Non-pigmented ciliary epithelial cell (primary cell): ENCODE results near the gene METTL13.
"Not testable (repeated sequence)": the region's sequence is repeated elsewhere in the genome, so short reads cannot be mapped to it uniquely, and the experiment has no call there.

Source experiments
- DNase-seq: peaks from one replicate; pipeline ENCODE4 v3.0.0-alpha.2; 2010; ENCODE audit warnings: low read depth

Gene METTL13

DNA sequence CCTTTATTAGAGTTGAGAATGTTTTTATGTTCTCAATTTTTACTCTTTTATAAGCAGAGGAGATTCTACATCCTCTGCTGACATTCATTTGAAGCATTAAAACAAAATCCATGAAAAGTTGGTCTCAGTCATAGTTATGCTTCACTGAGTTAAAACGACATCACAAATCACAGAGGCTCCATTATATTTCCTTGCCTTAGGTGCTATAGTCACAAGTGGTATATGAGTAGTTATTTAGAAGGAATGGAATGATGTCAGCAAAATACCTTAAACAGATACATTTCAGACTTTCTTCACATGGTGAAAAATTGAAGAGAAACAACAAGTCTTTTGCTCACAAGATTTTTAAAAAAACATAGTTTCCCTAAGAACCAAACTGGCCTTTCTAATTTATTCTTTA lies 11.7 kb upstream of the METTL13 start:
- DNase-seq, result no peak

DNA sequence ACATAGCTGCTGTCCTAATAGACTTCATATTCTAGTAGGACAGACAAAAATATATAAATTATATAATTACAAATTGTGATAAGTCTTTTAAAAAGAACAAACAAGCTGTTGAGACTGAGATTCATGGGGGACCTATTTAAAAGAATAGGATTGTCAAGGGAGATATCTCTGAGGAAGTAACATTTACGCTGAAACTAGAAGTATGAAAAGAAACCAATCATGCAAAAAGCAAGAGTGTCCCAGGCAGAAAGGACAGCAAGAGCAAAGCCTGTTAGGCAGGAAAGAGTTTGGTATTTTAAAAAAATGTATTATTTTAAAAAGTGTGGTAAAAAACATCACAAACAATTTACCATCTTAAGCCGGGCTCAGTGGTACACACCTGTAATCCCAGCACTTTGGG lies 9.1 kb upstream of the METTL13 start:
- DNase-seq, result no peak

DNA sequence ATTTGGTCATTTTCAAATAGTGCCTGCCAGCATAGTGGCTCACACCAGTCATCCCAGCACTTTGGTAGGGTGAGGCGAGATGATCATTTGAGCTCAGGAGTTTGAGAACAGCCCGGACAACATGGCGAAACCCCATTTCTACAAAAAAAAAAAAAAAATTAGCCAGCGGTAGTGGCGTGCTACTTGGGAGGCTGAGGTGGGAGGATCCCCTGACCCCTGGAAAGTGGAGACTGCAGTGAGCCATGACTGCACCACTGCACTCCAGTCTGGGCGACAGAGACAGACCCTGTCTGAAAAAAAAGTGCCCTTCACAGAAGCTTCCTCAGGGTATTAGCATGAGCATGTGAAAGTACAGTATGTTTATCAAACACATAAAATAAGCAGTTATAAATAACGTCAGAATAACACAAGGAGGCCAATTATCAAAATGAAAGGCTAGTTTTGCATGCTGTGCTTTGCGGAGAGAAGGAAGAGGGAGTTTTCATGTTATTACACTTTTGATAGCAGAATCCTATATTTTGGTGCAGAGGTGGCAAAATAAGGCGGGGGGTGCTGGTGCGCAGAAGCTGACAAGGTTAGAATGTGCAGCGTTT lies 781 bp upstream of the METTL13 start:
- no peak for DNase-seq

DNA sequence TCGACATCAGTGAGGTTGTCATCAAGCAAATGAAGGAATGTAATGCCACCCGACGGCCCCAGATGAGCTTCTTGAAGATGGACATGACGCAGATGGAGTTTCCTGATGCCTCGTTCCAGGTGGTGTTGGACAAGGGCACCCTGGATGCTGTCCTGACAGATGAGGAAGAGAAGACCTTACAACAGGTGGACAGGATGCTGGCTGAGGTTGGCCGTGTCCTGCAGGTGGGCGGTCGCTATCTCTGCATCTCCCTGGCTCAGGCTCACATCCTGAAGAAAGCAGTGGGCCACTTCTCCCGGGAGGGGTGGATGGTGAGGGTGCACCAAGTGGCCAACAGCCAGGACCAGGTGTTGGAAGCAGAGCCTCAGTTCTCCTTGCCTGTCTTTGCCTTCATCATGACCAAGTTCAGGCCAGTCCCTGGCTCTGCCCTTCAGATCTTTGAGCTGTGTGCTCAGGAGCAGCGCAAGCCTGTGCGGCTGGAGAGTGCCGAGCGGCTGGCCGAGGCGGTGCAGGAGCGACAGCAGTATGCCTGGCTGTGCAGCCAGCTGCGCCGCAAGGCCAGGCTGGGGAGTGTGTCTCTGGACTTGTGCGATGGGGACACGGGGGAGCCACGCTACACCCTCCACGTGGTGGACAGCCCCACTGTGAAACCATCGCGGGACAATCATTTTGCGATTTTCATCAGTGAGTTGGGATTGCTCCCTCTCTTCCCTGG lies 2.5 kb downstream of the METTL13 start:
- no peak for DNase-seq

DNA sequence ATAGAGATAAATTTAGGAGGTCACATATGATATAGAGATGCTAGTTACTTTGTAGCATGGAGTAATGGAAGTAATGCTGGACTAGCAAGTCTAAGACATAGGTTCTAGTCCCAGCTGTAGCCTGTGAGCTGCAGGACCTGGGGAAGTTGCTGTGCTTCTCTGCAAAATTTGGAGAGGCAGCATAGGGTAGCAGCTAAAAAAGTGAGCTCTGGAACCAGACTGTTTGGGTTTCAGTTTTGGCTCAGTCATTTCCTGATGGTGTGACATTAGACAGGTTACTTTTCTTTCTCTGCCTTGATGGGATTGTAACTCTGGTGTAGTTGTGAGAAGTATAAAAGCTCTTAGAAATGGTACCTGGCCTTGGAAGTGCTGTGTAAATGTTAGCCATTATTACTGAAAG lies 3.3 kb downstream of the METTL13 start:
- no peak for DNase-seq

DNA sequence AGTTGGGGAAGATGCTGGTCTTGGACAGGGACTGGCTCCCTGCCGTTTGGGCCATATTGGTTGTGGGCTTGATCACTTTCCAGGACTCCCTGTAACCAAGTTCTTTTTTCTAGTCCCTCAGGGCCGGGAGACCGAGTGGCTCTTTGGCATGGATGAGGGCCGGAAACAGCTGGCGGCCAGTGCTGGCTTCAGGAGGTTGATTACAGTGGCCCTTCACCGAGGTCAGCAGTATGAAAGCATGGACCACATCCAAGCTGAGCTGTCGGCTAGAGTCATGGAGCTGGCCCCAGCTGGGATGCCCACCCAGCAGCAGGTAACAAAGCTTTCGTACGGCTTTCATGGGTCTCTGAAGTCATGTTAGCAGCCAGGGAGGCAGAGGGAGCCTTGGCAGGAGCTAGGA lies 4.3 kb downstream of the METTL13 start:
- no peak for DNase-seq

DNA sequence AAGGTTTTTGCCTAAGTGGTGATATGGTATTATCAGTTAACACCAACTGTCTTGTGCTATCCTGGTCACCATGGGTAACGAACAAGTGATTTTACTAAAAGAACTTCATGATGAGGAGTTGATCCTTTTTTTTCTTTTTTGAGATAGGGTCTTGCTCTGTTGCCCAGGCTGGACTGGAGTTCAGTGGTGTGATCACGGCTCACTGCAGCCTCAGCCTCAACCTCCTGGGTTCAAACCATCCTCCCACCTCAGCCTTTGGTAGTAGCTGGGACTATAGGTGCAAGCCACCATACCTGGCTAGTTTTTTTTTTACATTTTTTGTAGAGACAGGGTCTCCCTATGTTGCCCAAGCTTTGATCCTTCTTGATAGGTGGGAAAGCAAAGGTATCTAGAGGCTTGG lies 5.1 kb downstream of the METTL13 start:
- DNase-seq, result no peak

DNA sequence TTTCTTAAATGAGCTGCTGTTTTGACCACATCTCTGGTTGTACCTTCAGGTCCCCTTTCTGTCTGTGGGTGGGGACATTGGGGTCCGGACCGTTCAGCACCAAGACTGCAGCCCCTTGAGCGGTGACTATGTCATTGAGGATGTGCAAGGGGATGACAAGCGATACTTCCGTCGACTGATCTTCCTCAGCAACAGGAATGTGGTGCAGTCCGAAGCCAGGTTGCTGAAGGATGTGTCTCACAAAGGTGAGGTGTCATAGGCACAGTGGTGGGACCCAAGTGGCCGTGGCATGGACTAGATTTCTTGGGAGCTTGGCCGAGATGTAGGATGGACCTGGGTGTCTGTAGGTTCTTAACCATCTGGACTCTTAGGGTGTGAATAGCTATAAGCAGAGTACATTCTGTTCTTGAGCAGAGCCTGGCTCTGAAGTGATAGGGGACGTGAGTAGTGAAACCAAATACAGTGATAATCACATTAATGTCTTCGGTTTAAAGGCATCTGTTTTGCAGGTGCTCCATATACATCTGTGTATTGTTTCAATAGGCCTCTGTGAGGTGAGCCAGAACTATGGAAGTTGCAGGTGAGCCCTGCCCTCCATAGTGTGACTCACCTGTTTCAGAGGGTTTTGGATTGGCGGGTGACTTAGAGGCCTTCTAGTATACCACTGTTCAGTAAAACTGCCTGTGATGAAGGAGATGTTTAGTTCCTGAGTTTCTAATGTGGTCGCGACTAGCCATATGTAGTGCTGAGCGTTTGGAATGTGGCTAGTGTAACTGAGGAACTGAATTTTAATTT lies 6.4 kb downstream of the METTL13 start:
- DNase-seq, result no peak

DNA sequence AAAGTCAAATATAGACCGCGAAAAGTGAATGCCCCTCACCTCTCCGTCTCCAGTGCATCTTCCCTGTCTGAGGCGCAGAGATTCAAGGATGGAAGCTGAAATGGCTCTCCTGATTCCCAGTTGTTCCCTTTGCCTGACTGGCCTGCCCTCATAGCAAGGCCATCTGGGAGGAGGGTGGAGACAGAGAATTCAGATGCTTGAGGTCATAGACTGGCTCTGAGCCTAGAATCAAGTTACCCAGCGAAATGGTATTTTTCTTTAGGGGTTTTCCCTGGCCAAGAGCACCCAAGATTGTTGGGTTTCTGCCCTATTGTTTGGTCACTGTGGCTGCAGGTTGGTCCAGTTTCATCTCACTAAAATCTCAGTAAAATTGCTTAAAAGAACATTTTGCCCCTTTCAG lies 7.2 kb downstream of the METTL13 start:
- peak; percentile 47 for DNase-seq

DNA sequence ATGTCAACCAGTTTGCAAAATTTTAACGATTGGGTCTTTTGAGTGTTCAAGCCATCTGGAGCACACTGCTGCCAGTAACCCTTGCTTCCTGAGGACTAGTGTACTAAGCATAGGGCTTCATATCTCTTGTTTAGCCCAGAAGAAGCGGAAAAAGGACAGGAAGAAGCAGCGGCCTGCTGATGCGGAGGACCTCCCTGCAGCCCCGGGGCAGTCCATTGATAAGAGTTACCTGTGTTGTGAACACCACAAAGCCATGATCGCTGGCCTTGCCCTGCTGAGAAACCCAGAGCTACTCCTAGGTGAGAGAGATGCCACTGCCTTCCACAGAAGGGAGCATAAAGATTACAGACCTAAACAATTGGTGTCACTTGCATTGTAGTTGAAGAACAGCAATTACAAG lies 8.9 kb downstream of the METTL13 start:
- DNase-seq, result no peak

DNA sequence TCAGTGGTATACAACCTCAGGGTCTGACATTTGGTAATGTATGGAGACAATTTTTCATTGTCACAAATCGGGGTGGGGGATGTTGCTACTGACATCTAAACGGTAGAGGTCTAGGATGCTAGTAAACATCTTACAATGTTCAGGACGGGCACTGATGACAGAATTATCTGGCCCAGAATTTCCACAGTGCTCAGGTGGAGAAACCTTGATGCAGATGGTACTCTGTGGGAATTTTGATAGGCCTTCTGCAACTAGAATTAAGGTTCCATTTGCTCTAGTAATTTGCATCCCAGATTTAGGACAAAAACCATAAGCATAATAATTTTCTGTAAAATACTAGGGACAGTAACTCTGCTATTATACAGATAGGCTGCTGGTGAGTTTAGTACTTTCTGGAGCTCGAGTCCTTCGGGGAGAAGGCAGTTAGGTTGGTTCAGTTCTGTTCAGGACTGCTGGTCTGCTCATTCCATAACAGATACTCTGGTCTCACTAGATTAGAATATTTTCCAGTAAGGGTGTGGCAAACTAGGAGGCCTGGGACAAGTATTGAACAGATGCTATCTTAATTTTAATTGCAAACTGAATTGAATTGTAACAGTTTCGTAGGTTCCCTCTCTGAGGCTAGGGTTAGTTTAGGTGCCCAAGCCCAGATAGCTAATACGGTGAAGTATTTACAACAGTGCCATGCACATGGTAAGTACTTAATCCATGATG lies 11.4 kb downstream of the METTL13 start:
- DNase-seq, result no peak

DNA sequence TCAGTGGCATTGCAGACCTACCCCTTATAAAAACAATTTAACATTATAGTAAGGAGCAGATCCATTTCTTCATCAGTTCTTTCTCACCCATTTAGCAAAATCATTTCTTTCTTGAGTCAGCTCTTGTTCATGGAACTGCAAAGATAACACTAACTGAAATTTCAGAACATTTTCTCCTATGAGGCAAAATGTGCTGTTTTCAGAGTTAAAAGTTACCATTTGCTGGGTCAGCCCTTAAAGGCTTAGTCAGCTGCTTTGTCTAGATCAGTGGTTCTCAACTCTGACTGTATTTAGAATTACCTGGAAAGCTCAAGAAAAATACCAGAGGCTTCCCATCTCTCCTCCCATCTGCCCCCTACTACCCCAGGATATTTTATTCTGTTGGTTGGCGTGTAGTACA lies 12.2 kb downstream of the METTL13 start:
- DNase-seq, result no peak

DNA sequence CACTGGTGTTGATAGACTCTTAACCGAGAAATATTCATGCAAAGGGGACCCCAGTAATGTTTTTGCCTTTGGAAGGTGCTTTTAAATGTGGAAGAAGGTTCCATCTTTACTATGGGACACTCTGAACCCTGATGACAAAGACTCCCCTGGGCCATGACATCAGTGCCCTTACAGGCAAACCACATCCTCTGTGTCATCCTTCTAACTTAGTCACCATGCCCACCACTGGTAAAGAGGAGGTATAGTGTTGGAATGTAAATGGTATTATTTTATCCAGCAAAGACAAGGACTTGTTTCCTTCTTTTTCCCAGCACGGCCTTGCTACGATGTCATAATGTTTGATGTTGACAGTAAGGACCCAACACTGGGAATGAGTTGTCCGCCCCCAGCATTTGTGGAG lies 12.6 kb downstream of the METTL13 start:
- DNase-seq, result no peak

DNA sequence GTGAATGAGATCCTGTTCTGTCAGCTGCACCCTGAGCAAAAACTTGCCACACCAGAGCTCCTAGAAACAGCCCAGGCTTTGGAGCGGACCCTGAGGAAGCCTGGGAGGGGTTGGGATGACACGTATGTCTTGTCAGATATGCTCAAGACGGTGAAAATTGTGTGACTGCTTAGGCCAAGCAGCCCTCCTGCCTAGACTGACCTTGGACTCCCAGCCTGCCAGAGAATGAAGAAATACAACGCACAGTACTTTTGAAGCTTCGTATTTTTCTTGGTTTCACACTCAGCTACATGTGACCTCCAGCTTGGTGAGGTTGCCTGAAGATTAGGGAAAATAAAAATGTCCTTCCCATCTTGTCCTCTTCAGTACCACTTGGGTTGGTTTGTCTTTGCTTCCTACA lies 15.1 kb downstream of the METTL13 start:
- no peak for DNase-seq

DNA sequence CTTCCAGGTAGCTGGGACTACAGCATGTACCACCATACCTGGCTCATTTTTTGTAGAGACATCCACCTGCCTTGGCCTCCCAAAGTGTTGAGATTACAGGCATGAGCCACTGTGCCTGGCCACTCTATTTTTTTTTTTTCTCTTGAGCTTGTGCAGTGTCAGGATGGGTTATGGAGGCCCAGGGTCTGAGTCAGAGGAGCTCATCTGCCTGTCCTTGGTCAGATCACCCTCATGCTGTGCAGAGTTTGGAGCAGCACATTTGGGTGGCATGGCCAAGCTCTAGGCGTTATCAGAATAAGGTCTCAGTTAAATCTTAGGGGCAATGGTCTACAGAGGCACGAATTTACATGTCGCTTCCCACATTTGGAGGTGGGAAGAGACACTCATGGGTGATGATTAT lies 16.9 kb downstream of the METTL13 start:
- no peak for DNase-seq

DNA sequence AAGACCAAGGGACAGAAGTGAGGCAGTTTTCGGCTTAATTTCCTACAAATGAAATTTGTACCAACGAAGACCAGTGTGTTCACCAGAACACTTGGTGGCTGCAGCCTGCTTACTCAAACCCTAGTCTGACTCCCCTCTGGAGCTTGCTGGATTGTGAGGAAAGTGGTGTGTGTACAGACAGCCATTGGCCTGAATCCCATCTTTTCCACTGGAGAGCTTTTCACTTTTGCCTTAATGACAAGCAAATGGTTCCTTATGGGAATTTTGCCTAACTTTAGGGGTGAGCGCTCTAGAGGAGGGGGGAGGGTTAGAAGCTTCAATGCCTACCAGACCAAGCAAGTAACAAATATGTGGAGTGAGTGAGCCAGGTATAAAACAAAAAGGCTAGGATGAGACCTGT lies 17.3 kb downstream of the METTL13 start:
- no peak for DNase-seq

DNA sequence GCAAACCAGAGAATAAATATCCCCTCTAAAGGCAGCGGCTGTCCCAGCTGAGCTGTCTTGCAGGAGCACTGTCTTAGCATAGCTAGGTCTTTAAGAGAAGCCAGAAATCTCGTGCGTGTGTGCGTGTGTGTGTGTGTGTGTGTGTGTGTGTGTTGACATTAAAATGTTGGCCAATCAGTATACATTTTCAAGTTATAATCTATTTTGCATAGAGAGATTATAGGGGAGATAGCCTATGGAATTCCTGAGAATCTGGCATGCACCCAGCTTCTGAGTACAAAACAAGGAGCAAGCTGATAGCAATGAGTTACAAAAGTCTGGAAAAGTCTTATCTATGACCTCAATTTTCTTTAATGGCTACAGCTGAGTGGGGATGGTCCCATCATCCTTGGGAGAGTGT lies 17.7 kb downstream of the METTL13 start:
- DNase-seq, result no peak

DNA sequence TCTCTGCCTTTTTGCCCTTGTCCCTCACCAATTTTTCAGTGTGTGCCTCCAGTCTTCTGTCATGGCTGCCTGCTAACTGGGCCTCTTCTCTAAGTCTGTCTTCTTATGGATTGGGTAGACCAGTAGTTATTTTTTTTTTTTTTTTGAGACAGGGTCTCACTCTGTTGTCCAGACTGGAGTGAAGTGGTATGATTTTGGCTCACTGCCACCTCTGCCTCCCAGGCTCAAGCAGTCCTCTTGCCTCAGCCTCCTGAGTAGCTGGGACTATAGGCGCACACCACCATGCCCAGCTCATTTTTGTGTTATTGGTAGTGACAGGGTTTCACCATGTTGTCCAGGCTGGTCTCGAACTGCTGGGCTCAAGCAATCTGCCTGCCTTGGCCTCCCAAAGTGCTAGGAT lies 18.2 kb downstream of the METTL13 start:
- not testable (repeated sequence) for DNase-seq

DNA sequence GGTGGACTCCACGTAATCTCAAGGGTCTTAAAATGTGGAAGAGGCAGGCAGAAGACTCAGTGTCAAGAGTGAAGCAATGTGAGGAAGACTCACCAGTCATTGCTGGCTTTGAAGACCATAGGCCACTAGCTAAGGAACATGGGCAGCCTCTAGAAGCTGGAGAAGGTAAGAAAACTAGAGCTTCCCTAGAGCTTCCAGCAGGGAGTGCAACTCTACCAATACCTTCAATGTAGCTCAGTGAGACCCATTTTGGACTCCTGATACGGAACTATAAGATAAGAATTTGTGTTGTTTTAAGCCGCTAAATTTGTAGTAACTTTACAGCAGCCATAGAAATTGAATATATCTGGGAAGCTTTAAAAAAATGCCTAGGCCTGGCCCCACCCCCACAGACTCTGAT lies 18.9 kb downstream of the METTL13 start:
- DNase-seq, result no peak

DNA sequence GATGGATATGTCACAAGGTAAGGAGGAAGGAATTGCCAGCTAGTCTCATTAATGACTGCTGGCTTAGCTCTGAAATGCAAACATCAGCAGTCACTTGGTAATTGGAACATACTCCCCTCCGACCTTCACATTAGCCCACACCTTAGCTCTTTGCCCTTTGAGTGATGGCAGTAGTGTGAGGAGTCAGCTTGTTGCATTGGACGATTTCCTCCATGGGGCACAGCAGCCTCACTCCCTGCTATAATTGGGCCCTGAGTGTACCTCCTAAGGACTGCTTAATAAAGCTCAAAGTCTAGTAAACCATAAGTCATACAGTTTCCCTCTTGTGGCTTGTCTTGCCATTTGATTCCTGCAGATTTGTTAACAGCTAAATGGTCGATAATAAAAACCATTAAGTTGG lies 19.4 kb downstream of the METTL13 start:
- no peak for DNase-seq

DNA sequence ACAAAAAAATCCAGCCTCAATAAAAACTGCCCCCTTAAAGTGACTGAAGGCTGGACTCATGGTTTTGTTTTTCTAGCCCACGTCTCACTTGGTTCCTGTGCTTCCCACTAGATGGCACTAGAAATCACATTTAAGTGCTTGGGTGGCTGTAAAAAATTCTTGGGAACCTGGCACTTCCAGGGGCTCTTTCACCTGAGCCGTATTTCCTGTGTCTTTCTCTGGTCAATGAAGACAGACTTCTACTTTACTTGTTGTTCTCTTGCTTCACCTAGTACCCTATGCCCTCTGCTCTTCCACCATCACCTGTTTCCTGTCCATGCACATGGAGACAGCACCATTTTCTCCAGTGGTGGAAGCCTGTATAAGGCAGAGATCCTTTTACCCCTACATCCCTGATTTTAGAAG lies 20.0 kb downstream of the METTL13 start:
- no peak for DNase-seq

DNA sequence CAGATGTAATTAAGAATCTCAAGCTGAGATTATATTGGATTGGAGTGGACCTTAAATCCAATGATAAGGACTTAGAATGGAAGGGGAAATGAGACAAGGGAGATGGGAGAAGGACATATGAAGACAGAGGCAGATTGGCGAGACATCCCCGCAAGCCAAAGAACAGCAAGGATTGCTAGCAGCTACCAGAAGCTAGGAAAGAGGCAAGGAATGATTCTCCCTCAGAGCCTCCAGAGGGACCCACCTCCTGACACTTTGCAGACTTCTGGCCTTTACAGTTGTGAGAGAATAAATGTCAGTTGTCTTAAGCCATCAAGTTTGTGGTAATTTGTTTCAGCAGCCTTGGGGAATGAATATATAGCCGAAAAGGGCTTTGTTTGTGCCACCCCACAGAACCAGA lies 20.7 kb downstream of the METTL13 start:
- no peak for DNase-seq

DNA sequence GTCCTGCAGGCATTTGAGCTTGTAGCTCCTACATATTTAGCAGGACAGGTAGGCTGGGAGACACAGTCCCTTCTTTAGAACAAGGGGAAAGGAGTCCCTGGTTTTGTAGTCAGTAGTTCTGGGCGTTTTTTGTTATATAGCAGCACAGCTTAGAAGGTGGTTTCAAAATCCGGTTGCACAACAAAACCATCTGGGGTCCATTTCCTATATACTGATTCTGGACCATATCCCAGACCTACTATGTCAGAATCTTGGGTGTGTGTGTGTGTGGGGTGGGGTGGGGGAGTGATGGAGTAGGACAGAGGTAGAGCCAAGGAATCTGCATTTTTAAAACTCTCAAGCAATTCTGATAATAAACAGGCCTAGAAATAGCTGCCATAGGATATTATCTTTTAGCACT lies 21.6 kb downstream of the METTL13 start:
- DNase-seq, result no peak
